ENCODE measurements around the gene ATG16L2.
"Not testable (repeated sequence)": the region's sequence is repeated elsewhere in the genome, so short reads cannot be mapped to it uniquely, and the experiment has no call there.

The ATG16L2 gene

DNA sequence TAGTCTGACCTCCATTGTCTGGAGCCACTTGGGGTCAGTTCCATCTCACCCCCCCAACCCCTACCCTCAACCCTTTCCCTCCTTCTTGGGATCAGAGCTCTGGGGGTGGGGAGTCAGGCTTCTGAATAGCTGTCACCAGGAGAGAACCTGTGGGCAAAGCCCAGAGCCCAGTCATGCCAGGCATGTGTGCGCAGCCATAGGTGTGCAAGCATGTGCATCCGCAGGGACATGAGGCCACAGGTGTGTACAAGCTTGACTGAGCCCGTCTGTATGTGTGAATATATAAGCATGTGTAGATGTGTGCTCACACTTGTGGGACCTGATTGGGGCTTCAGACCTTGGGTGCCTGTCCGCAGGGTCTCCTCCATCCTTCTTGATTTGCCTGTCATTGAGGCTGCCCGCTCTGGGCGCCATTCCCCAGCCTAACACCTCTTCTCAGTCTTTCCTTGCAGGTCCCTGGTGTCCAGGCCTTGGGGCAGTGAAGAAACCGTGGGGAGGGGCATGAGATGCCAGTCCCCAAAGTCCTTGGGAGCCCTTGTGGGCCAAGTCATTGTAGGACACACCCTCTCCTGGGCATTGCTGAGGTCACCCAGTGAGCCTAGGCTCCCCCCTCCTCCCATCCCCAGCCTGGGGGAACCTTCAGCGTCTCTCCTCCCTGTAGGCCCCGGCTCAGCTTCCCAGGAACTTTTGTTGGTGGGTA, 9.0 kb downstream of the ATG16L2 start:
- no peak overlapping the region for H3K27ac ChIP-seq
- no peak for DNase-seq (ENCODE audit: low read depth, low spot score)

DNA sequence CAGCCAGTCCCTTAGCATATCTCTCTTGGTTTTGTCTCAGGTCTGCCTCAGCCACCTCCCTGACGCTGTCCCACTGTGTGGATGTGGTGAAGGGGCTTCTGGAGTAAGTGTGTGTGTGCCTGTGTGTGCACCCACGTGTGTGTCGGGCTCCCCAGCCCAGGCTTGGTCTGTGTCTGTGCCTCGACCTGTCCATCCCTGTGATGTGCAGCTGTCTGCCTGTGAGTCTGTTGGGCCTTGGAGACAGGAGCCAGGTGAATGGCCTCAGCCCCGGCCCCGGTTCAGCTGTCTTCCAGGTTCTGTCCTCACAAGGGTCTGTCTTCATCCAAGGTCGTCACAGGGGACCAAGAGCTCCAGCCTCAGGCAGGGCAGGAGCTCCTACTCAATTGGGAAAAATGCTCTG, 9.8 kb downstream of the ATG16L2 start:
- DNase-seq (ENCODE audit: low read depth, low spot score): no peak
- no peak overlapping the region for H3K27ac ChIP-seq

DNA sequence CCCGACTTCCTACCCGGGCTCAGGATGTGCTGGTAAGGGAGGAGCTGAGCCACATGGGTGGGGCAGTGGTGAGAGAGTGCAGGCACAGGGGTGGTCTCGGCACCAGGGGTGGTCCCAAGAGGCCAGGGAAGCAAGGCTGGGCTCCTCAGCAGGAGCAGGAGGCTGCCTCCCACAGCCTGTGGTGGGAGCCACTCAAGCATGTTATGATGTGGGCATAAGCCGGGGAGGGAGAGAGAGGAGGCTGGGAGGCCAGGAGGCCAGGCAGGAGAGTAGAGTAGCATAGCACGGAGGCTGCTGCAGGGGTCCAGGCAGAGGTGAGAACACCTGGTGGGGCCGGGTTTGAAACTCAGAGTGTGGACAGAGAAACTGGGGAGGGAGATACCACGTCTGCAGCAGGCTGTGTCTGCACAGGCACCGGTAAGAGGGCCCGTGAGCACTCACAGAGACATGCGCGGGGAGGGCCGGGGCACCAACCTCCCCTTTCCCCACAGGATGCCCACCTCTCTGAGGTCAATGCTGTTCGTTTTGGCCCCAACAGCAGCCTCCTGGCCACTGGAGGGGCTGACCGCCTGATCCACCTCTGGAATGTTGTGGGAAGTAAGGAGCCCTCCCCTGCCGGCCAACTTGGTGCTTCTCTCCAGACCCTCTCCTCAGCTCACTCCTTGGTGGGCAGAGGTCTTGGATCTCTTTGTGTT, 10.7 kb downstream of the ATG16L2 start:
- no peak for DNase-seq (ENCODE audit: low read depth, low spot score)
- H3K27ac ChIP-seq: no peak overlapping the region

DNA sequence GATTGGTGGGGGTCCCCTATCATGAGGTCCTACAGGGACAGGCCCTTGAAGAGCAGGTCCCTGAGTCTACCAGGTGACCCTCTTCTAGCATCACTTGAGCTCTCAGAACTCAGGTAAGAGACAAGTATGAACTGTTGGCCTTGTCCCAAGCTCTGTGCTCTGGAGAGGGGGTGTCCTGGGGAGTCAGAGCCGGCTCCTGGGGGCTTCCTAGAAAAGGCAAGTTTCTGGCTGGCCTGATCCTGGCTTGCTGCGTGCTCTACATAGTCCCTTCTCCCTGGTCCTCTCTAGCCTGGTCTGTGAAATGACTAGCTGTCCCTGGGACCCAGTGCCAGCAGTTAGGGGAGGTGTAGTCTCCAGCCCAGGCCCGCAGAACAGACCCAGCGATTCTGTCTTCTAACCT, 11.4 kb downstream of the ATG16L2 start:
- no peak overlapping the region for H3K27ac ChIP-seq
- no peak for DNase-seq (ENCODE audit: low read depth, low spot score)

DNA sequence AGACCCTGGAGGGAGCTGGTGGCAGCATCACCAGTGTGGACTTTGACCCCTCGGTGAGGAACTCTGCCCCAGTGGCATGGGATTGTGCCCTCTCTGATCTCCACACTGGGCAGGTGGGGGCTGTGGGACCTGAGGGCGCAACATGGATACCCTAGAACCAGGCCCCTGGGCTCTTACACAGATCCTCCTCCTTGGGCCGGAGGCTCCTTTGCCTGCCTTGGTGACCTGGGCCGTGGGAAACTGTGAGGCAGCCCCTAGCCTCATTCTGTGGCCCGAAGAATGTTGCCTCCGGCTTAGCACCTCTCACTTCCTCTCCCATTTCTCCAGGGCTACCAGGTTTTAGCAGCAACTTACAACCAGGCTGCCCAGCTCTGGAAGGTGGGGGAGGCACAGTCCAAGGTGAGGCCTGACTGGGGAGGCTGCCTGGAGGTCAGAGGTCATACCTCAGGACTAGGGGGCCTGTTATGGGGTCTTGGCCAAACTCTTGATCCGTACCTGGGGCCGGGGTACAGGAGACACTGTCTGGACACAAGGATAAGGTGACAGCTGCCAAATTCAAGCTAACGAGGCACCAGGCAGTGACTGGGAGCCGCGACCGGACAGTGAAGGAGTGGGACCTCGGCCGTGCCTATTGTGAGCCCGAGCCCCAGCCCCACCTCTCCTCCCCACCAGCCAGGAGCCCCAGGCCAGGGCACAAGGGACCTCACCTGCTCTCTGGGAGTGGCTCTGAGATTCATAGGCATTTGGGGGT, 12.2 kb downstream of the ATG16L2 start:
- DNase-seq (ENCODE audit: low read depth, low spot score): no peak
- no peak overlapping the region for H3K27ac ChIP-seq

DNA sequence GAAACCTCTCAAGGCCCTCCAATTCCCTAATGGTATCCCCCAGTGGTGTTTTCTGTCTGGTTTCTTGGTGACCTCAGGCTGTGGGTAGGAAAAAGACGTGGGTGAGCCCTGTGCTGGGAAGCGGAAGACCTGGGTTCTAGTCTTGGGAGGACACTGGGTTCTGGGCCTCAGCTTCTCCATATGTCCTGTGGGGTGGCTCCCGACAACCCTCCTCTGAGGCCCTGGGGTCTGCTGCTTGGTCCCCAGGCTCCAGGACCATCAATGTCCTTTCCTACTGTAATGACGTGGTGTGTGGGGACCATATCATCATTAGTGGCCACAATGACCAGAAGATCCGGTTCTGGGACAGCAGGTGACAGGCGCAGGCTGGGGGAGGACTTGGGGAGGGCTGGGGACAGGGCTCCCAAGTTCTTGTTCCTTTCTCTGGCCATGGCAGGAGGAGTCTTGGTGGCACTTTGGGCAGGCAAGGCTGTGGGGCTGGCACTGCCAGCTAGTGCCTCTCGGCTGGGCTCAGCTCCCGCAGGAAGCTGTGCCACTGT, 12.8 kb downstream of the ATG16L2 start:
- H3K27ac ChIP-seq: no peak overlapping the region
- DNase-seq (ENCODE audit: low read depth, low spot score): no peak

DNA sequence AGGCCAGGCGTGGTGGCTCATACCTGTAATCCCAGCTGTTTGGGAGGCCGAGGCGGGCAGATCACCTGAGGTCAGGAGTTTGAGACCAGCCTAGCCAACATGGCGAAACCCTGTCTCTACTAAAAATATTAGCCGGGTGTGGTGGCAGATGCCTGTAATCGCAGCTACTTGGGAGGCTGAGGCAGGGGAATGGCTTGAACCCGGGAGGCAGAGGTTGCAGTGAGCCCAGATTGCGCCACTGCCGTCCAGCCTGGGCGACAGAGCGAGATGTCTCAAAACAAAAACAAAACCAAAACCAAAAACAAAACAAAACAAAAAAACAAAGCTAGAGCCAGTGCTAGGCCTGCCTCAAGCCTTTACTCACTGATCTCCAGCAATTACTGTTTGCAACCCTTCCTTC, 13.4 kb downstream of the ATG16L2 start:
- H3K27ac ChIP-seq: not testable (repeated sequence)

DNA sequence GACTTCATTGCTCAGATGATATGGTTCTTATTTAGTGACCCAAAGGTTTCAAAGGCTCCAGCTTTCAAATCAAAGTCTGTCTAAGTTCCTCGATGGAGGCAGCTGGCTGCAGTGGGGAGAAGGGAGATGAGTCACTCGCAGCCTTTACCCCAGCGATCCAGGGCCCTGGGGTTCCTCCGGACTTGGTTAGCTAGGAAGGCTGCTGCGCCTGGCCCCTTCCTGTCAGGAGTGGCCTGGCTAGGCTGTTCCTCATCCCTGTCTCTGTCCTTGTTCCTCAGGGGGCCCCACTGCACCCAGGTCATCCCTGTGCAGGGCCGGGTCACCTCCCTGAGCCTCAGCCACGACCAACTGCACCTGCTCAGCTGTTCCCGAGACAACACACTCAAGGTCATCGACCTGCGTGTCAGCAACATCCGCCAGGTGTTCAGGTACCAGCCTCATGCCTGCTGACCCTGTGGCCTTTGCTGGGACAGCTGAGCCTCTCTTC, 13.9 kb downstream of the ATG16L2 start:
- no peak overlapping the region for H3K27ac ChIP-seq
- DNase-seq (ENCODE audit: low read depth, low spot score): no peak

More for the DNA sequence above, 13.4 kb downstream of the ATG16L2 start:
- not testable (repeated sequence) for DNase-seq (ENCODE audit: low read depth, low spot score)

DNA sequence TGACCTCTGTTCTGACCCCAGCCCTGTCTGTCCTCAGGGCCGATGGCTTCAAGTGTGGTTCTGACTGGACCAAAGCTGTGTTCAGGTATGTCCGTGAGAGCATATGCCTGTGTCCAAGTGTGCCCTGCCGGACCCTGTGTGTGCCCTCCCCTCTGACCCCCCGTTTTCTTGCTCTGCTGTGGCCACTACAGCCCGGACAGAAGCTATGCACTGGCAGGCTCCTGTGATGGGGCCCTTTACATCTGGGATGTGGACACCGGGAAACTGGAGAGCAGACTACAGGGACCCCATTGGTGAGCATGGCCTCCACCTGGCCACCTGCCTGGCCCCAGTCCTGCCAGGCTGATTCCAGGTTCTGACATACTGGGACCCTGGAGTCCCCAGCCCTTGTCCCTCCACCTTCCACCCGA, 14.5 kb downstream of the ATG16L2 start:
- no peak overlapping the region for H3K27ac ChIP-seq

DNA sequence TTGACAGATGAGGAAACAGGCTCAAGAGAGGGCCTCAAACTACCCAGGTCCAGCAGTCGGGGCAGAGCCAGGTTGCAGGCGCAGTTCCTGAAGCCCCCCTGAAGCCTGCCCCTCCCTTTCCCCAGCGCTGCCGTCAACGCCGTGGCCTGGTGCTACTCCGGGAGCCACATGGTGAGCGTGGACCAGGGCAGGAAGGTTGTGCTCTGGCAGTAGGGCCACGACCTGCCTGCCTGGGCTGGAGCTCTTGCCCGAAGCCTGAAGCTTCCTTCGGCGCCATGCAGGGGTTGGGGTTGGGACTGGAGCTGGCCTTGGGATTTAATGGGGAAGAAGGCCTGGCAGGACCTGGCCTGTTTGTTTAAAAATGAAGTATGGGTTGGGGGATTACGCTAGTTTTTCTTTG, 15.0 kb downstream of the ATG16L2 start:
- no peak for DNase-seq (ENCODE audit: low read depth, low spot score)
- no peak overlapping the region for H3K27ac ChIP-seq

More for the DNA sequence above, 14.5 kb downstream of the ATG16L2 start:
- no peak for DNase-seq (ENCODE audit: low read depth, low spot score)

DNA sequence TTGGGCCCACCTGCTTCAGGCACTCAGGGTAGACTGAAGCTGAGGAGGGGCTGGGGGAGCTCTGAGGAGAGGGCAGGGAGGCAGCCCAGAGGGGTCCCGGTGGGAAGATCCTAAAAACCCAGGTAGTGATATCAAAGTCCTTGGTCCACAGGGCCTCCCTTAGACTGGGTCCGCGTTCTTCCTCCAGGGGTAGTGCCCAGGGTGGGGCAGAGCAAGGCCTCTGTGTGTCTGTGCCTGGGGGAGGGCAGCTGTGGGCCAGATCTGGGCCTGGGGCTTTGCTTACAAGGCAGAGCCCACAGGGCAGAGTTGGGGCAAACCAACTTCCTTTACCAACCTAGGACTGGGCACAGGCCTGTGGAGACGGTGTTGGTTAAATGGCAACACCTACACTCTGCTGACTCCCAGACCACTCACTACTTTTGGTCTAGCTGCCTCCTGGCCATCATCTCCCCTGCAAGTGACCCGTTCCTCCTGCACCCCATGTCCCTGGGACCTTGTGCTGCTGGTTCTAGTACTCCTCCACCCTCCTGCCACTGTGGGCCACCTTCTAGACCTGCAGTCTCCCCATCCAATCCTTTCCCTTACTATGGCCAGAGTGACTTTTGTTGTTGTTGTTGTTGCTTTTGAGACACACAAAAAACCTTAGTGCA, 15.8 kb downstream of the ATG16L2 start:
- no peak for DNase-seq (ENCODE audit: low read depth, low spot score)
- H3K27ac ChIP-seq: no peak overlapping the region

DNA sequence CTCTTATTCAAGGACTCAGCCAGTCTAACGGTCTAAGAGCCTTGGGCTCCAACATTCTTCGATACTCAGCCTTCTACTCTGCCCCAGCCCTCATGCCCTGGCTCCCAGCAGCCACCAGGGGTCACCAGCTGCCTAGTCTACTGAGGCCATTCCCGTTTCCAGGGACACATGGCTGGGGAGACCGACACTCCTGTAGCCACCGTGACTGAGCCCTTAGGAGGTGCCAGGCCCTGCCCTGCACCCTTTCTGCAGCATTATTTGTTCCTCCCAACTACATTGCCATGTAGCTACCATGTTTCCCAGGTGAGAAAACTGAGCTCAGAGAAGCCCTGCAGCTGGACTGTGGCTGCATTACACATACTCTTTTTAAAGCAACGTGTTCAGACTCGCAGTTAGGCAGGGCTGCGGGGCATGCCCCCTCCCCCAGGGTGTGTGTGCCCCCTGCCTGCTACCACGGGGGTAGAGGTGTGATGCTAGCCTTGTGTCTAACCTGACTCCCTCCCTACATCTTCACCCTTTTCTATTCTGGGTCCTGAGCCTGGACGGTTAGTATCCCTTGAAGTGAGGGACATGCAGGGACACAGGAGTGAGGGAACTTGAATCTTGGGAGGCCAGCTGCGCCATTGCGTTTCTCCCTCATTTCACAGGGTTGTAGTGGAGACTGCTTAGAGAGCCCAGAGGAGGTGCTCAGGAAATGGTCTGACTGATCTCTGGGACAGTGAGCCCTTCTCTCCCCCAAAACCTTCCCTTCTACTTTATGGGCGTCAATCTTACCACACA, 17.5 kb downstream of the ATG16L2 start:
- DNase-seq (ENCODE audit: low read depth, low spot score): no peak
- H3K27ac ChIP-seq: no peak overlapping the region

DNA sequence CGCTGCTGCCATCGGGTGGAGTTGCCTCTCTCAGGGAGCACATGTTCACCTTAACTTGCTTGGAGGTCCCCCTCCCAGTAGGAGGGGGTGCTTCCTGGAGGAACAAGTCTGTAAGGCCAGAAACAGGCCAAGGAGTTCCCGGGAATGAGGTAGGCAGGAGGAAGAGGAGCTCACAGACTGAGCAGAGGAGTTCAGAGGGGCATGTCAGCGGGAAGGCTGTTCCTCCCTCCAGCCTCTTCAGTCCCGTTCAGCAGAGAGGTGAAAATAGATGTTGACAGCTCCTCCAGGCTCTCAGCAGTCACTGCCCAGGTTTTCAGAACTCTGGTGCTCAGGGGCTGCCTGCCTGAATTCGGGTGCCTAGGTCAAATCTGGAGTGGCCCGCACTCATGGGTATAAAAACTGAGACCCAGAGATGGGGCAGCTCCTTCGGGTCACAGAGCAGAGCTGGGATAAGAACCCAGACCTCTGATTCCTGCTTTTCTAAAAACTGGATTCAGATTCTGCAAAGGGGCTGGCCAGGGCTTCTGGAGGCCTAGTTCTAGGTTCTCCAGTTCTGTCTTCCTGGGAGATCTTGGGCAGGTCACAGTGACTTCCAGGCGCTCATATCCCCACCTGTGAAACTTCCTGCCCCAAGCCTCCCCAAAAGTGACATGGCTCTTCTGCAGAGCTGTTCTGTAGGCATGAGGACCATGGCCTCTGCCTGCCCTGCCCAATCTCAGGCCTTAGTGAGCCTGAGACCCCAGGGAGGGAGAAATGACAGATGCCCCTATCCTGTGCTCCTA, 18.3 kb downstream of the ATG16L2 start:
- no peak for DNase-seq (ENCODE audit: low read depth, low spot score)
- no peak overlapping the region for H3K27ac ChIP-seq

DNA sequence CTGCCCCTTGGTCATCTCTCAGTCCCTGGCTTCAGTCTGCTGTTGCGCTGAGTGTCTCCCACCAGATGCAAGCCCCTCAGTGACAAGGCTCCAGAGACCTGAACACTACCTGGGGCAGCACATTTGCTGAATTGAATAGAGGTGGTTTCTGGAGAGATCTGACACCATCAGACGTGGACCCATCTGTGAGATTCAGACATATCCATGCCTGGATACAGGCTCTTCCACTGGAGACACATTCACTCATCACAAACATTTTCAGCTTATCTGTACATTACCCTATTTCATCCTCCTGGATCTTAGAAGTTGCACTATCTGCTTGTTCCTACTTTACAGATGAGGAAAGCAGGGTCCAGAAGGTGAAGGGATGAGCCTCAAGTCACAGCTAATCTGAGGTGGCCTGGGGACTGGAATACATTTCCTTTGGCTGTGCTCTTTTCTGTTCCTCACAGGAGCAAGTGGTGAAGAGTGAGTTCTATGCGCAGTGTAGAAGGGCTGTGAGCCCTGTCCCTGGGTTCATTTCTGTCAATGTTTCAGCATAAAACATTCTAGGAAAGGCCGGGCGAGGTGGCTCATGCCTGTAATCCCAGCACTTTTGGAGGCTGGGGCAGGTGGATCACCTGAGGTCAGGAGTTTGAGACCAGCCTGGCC, 19.0 kb downstream of the ATG16L2 start:
- DNase-seq (ENCODE audit: low read depth, low spot score): no peak
- no peak overlapping the region for H3K27ac ChIP-seq

DNA sequence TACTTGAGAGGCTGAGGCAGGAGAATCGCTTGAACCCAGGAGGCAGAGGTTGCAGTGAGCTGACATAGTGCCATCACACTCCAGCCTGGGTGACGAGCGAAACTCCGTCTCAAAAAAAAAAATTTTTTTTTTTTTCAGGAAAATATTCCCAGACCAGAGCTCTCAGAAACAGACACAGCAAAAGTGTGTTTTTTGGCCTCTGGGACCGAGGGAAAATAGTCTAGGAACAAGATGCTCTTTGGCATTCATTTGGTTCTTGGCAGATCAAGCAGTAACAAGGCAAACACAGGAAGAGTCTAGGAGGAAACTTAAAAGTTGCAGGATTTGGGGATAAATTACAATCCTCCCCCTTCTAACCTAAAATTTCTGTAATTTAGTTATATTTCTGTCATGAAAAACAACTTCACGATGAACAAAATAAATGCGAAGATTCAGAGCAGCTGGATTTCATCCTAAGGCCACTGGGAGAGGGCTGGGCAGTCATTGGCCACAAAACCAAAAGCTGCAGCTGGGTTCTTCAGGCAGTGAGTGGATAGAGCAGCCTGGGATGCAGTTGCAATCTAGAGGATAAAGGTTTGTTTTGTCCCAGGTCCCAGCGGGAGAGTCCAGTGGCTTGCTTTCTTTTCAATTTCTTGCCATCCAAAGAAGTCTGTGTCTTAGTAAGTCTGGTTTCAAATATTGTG, 19.7 kb downstream of the ATG16L2 start:
- no peak for DNase-seq (ENCODE audit: low read depth, low spot score)
- no peak overlapping the region for H3K27ac ChIP-seq

DNA sequence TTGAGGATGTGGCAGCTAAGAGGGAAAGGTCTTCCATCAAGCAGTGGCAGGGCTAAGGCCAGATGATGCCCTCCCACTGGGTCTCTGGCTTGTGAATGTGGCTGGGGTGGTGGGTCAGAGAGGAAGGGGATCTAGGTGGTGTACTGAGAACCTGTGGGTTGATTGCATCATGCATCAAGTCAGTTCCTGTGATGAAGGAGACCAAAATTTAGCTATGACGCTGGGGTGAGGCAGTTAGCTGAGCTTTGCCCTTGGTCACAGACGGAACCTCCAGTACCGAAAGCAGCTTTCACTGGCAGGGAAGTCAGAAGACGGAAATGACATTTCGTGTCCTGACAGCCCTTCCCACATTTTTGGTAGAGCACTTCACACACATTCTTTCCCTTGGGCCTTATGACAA, 20.7 kb downstream of the ATG16L2 start:
- no peak for DNase-seq (ENCODE audit: low read depth, low spot score)

DNA sequence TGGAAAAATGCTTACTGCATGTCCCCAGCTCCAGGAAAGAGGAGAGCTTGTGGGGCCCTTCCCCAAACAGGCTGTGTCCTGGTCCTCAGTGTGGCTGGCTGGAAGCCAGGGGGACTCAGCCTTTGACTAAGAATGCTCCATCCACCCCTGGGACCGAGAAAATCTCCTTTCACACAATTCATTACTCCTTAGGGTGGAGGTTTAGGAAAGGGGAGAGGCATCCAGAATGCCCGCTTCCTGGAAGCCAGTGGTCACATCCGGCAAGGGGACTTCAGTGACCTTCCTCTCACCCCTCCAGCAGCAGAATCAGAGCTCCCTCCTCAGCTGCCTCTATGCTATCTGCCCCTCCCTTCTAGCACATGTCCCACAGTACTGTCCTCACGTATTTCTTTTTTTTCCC, 21.9 kb downstream of the ATG16L2 start:
- H3K27ac ChIP-seq: no peak overlapping the region
- DNase-seq (ENCODE audit: low read depth, low spot score): no peak

More for the DNA sequence above, 20.7 kb downstream of the ATG16L2 start:
- no peak overlapping the region for H3K27ac ChIP-seq

All from epithelial cell of prostate (primary cell).